Measurements from ENCODE around the gene DCAF11.

Gene DCAF11

DNA sequence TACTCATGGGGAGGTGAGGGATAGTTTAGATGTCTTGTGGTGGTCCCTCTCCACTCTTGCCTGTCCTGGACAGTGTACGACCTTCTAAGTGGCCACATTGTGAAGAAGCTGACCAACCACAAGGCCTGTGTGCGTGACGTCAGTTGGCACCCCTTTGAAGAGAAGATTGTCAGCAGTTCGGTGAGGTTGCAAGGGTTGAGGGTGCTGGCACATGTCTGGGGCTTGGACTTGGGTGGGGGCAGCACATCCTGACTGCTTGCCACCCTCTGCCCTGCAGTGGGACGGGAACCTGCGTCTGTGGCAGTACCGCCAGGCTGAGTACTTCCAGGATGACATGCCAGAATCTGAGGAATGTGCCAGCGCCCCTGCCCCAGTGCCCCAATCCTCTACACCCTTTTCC lies 8.3 kb downstream of the DCAF11 start:
- DNase-seq, result peak; percentile 12

DNA sequence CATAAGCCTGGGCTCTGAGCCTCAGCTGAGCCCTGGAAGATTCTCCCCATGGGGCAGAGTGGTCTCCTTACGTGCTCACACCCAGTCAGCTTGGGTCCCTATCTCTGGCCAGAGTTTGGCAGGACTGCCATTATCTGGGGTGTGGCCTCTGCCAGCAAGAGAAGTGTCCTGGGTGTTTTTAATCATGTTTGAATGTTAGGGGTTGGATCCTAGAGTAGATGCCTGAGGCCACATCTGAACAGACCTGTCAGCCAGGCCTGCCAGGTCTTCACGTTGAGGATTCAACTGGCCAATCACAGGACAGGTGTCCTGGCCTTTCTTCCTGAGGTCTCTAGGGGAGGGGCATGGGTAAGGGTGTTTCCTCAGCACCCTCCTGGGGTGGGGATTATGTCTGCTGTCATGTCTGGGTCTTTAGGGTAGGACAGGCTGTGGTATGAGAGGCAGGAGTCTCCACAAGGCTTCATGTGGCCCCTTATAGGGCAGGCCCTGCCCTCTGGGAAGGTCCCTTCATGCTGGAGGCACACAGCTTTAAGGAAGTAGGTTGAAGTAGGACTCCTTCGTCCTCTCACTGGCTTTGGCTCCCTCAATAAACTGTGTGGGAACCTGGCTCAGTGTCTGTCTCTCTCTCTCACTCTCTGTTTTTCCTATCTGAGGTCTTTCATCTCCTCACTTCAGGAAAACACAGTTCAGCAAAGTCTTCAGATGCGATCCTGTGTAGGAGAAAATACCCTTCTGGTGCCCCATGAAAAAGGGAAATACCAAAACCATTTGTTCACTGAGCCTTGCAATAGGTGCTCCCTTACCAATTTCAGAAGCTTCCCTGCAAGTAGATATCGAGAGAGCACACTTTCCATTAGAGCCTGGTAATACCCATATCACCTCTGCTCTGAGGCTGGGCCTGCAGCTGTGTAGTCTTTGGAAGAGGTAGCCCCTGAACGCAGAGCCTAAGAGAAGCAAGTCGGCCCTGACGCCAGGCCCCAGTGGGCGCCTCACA lies 9.1 kb downstream of the DCAF11 start:
- peak; percentile 87 for DNase-seq

- no peak for DNase-seq
Measured at GRCh38 chr14:24126939-24127338, 12.4 kb downstream of the DCAF11 start.

DNA sequence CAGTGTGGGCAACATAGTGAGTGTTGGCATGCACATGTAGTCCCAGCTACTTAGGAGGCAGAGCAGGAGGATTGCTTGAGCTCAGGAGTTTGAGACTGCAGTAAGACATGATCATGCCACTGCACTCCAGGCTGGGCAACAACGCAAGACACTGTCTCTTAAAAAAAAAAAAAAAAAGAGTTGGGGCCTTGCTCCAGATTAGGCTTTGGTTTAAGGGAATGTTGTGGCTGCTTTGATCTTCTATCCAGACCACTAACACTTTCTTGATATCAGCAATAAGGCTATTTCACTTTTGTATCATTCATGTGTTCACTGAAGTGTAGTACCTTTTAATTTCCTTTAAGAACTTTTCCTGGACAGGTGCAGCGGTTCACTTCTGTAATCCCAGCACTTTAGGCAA lies 13.1 kb downstream of the DCAF11 start:
- DNase-seq, result no peak

DNA sequence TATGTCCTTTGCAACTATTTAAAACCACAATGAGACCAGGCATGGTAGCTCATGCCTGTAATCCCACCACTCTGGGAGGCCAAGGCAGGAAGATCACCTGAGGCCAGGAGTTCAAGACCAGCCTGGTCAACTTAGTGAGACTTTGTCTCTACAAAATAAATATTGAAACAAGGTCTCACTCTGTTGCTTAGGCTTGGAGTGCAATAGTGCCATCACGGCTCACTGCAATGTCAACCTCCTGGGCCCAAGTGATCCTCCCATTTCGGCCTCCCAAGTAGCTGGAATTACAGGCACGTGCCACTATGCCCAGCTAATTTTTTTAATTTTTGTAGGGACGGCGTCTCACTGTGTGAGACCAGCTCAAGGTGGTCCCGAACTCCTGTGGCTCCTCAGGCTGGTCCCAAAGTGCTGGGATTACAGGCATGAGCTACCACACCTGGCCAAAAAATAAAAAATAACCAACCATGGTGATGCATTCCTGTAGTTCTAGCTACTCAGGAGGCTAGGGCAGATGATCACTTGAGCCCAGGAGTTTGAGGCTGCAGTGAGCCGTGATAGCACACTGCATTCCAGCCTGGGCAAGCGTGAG lies 14.9 kb downstream of the DCAF11 start:
- no peak for DNase-seq

GRCh38 chr14:24130380-24130716 lies 15.8 kb downstream of the DCAF11 start, which contains the start of gene FITM1:
Gene FITM1 (plus strand): TSS chr14:24130659. CDS start chr14:24131564, 905 bp downstream.
- DNase-seq, result no peak

DNA sequence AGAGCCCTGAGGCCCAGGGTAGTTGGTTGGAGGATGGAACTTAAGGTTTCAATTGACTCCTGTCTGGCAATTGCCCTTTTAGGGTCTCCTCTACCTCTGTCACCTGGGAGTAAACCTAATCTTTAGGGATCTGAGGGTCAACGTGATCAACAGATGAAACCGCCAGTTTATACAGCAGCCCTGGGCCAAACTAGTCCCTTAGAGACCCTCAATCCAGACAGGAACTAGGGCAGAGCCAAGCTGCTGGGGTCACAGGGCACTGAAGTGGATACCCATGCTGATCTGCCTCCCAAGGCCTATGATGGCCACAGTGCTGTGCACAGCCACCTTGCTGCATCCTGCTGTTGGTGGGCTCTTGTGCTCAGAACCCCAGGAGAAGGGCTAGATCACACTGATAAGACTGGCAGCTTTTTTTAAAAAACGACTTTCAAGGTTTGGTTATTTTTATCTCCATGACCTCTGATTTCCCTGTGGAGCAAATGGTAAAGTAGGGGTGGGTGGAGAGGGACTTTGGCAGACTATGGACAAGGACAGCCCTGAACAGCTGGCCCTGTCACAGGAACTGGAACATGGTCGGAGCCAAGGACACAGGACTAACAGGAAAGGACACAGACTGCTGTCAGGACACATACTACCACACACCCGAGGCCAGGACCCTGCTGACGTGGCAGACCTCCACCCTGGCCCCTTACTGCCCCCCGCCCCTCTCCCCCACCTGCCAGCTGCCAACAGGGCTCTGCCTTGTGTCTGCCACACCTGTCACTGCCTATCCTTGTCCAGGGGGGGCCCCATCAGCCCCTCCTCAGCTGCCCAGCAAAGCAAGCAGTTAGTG lies 16.4 kb downstream of the DCAF11 start:
- no peak for DNase-seq

- DNase-seq, result no peak
Measured at GRCh38 chr14:24131549-24131966, 17.0 kb downstream of the DCAF11 start.

DNA sequence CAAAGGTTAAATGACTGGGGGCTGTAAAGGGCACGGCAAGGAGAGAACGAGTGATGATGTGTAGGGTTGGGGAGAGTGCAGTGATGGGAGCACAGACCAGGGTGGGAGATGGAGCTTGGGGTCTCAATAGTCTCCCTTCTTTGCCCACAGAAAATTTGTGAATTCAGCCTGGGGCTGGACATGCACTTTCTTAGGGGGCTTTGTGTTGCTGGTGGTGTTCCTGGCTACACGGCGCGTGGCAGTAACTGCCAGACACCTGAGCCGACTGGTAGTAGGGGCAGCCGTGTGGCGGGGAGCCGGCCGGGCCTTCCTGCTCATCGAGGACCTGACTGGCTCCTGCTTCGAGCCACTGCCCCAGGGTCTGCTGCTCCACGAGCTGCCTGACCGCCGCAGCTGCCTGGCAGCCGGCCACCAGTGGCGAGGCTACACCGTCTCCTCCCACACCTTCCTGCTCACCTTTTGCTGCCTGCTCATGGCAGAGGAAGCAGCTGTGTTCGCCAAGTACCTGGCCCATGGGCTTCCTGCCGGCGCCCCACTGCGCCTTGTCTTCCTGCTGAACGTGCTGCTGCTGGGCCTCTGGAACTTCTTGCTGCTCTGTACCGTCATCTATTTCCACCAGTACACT lies 17.6 kb downstream of the DCAF11 start:
- DNase-seq, result no peak

- no peak for DNase-seq
Measured at GRCh38 chr14:24132976-24133375, 18.4 kb downstream of the DCAF11 start.

- peak; percentile 46 for DNase-seq
Measured at GRCh38 chr14:24133735-24134134, 19.2 kb downstream of the DCAF11 start.

DNA sequence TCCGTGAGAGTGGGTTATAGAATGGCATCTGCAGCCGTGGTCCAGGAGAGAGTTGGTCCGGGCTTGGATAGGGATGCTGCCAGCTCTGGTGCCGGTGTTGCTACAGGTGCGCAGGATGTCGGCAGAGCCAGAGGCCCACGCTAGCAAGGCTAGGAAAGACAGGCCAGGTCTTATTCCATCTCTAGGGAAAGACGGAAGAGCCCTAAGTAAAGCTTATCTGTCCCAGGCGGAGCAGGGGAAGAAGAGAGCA lies 20.9 kb downstream of the DCAF11 start:
- no peak for DNase-seq

GRCh38 chr14:24135834-24136683 lies 21.5 kb downstream of the DCAF11 start, which contains the start of gene PSME1:
Gene PSME1 (plus strand): TSS chr14:24136194. CDS start chr14:24136263, 69 bp downstream.
- peak; percentile 96 for DNase-seq

DNA sequence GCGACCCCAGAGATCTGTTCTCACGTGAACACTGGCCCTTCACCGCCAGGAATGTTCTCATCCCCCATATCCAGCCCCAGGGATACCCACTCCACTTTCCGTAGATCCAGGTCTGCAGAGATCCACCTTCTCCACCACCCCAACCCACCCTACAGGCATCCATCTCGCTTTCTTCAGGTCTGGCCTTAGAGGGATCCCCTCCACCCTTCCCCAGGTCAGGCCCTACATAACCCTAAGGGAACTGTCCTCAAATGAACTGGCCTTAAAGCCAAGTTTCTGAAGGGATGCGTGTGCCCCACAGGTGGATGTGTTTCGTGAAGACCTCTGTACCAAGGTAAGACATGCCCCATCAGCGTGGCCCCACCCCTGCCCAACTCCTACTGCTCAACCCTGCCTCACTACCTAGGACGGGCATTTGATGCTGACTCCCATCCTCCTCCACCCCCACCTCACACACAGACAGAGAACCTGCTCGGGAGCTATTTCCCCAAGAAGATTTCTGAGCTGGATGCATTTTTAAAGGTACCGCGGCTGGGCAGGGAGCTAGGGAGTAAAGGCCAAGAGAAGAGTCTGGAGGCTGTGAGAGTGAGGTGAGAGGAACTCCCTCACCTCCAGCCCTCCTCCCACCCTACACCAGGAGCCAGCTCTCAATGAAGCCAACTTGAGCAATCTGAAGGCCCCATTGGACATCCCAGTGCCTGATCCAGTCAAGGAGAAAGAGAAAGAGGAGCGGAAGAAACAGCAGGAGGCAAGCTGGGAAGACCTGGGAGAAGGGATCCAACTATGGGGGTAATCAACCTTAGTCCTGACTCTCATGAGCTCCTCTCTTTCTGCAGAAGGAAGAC lies 22.3 kb downstream of the DCAF11 start:
- peak; percentile 11 for DNase-seq

GRCh38 chr14:24137529-24138395 lies 23.2 kb downstream of the DCAF11 start:
- no peak for DNase-seq

- DNase-seq, result no peak
Measured at GRCh38 chr14:24138396-24139271, 24.1 kb downstream of the DCAF11 start.

- DNase-seq, result peak; percentile 30
Measured at GRCh38 chr14:24139272-24139934, 24.8 kb downstream of the DCAF11 start.
